Naive thymus-derived CD4-positive, alpha-beta T cell (primary cell): Measurements from ENCODE around the gene GNL1. TPM values are rescaled to one million over a fixed set of nuclear protein-coding genes. Genes with fewer than 3 reads are reported as not detected.

Experiments used
- ATAC-seq: fragments of 150-1000 bp; cut with Tn5 transposase; 2 replicates; pipeline ENCODE4 v1.10.0; 2021; ENCODE audit warnings: mild to moderate bottlenecking, moderate library complexity
- CTCF ChIA-PET: fragments of 350-600 bp; sonication (Branson Sonifier 250); formaldehyde crosslinking; loops from one replicate; lab custom pipeline; 2021; ENCODE audit warnings: antibody characterized with exemption; lab: Charles Lee
- POLR2A ChIA-PET: fragments of 350-600 bp; sonication (Branson Sonifier 250); formaldehyde crosslinking; loops from one replicate; lab custom pipeline; 2021; ENCODE audit warnings: antibody characterized with exemption, inconsistent platforms; lab: Charles Lee
- DNase-seq, 9 donors: peaks; one replicate each; pipeline versions ENCODE4 v3.0.0 to v3.0.0-alpha.2; 2020 to 2022; ENCODE audit warnings: mixed read lengths in 1 of 9
- H3K27ac ChIP-seq: one replicate; pipeline ENCODE4 v1.7.0; 2013; ENCODE audit warnings: mild to moderate bottlenecking, low read depth, low read length, moderate library complexity
- H3K27me3 ChIP-seq, 2 donors: one replicate each; pipeline ENCODE4 v1.7.0; 2013; ENCODE audit warnings: low read length in 2 of 2, mild to moderate bottlenecking in 2 of 2, moderate library complexity in 2 of 2; ENCODE audit not compliant: control insufficient read depth in 2 of 2, insufficient read depth in 2 of 2
- H3K36me3 ChIP-seq, 3 experiments: 1 replicate in 2 of 3; 2 replicates in 1 of 3; pipeline ENCODE4 v1.7.0; 2013; ENCODE audit warnings: low read length in 3 of 3, mild to moderate bottlenecking in 3 of 3, moderate library complexity in 1 of 3; ENCODE audit not compliant: insufficient read depth in 3 of 3, control insufficient read depth in 2 of 3
- H3K4me1 ChIP-seq, 2 donors: one replicate each; pipeline ENCODE4 v1.7.0; 2013; ENCODE audit warnings: low read length in 2 of 2, mild to moderate bottlenecking in 2 of 2, moderate library complexity in 1 of 2; ENCODE audit not compliant: control insufficient read depth in 2 of 2, insufficient read depth in 2 of 2
- H3K4me3 ChIP-seq: 2 replicates; pipeline ENCODE4 v1.7.0; 2013; ENCODE audit warnings: mild to moderate bottlenecking, low read length
- H3K9me3 ChIP-seq, 3 experiments: 1 replicate in 2 of 3; 2 replicates in 1 of 3; pipeline ENCODE4 v1.7.0; 2013; ENCODE audit warnings: low read length in 3 of 3; ENCODE audit not compliant: control insufficient read depth in 2 of 3
- H3K27ac Mint-ChIP-seq, 9 donors: one replicate each; pipeline ENCODE4 v1.8.0; 2020 to 2022; ENCODE audit warnings: mixed read lengths in 9 of 9, mild to moderate bottlenecking in 8 of 9, moderate library complexity in 5 of 9, inconsistent platforms in 2 of 9
- H3K27me3 Mint-ChIP-seq, 5 donors: one replicate each; pipeline ENCODE4 v1.8.0; 2021 to 2022; ENCODE audit warnings: mixed read lengths in 5 of 5, mild to moderate bottlenecking in 1 of 5
- H3K36me3 Mint-ChIP-seq, 5 donors: one replicate each; pipeline ENCODE4 v1.8.0; 2020 to 2022; ENCODE audit warnings: mixed read lengths in 5 of 5, mild to moderate bottlenecking in 3 of 5, inconsistent platforms in 1 of 5
- H3K4me1 Mint-ChIP-seq, 7 donors: one replicate each; pipeline ENCODE4 v1.8.0; 2020 to 2022; ENCODE audit warnings: mixed read lengths in 7 of 7, mild to moderate bottlenecking in 3 of 7, inconsistent platforms in 1 of 7
- H3K4me3 Mint-ChIP-seq, 10 donors: one replicate each; pipeline ENCODE4 v1.8.0; 2020 to 2022; ENCODE audit warnings: mild to moderate bottlenecking in 10 of 10, mixed read lengths in 10 of 10, moderate library complexity in 6 of 10, inconsistent platforms in 2 of 10
- H3K9me3 Mint-ChIP-seq, 11 donors: one replicate each; pipeline ENCODE4 v1.8.0; 2020 to 2022; ENCODE audit warnings: mixed read lengths in 11 of 11, mild to moderate bottlenecking in 4 of 11, inconsistent platforms in 1 of 11, moderate library complexity in 1 of 11
- intact Hi-C, 2 donors: fragments of 100-400 bp; cut with micrococcal nuclease; formaldehyde crosslinking; loops; one replicate each; pipeline ENCODE4 v1.15.1; 2023
- polyA plus RNA-seq, 2 donors: library from polyadenylated mRNA; unstranded; fragments of 300-500 nt; fragmentation: Illumina TruSeq; gene quantifications; one replicate each; pipeline ENCODE4 v1.2.3, GENCODE V29; 2021
- total RNA-seq, 6 experiments: library from RNA in 5 of 6; stranded (reverse) in 5 of 6; gene quantifications; 1 replicate in 5 of 6; 2 replicates in 1 of 6; pipeline ENCODE4 v1.2.3 and lab custom pipeline; 2021 to 2026

Gene GNL1, protein sequence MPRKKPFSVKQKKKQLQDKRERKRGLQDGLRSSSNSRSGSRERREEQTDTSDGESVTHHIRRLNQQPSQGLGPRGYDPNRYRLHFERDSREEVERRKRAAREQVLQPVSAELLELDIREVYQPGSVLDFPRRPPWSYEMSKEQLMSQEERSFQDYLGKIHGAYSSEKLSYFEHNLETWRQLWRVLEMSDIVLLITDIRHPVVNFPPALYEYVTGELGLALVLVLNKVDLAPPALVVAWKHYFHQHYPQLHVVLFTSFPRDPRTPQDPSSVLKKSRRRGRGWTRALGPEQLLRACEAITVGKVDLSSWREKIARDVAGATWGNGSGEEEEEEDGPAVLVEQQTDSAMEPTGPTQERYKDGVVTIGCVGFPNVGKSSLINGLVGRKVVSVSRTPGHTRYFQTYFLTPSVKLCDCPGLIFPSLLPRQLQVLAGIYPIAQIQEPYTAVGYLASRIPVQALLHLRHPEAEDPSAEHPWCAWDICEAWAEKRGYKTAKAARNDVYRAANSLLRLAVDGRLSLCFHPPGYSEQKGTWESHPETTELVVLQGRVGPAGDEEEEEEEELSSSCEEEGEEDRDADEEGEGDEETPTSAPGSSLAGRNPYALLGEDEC
- 100 to 1,000 TPM in 2 of 5 experiments, 10 to 100 TPM in 3; 56.0 to 190 (median 73.1) TPM for total RNA-seq
- 10 to 100 TPM; 27.7 to 29.6 TPM for polyA plus RNA-seq
- 261 reads per million, percentile 95 among the genes with 10 or more reads in this experiment for total RNA-seq (lab: John Stamatoyannopoulos, UW)

DNA sequence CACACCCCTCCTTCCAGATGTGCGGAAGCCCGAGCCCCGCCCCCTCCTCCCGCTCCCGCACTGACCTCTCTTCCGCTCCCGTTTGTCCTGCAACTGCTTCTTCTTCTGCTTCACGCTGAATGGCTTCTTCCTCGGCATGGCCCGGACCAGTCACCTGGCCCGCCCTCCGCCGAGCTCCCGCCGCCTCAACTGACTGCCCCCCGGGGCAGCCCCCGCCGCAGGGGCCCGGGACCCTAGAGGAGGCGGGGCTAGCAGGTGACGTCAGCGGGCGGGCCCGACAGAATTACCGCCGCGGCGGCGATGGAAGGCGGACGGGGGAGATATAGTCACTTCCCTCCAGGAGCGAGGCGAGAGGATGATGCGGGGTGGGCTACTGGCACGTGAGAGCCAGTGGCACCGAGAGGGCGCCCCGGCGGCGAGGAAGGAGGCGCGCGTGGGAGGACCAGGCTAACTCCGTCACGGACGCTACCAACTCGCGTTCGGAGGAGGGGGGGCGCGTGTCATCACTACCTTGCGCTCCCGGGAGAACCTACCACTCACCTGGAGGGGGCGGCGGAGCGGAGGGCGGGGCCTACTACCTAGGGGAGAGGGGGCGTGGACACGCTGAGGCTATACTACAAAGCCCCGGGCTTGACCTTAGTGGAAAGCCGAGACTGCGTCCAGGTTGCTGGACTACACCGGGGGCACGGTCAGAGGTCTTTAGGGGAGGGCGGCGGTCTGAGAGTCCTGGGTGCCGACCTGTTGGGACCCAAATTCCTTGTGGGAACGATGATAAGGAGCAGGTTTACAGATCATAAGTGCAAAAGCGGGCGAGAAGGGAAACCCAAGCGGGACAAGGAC, at the start of gene GNL1:
TSS of gene GNL1 (minus strand) at position 424 of the 840 bp plus-strand sequence. CDS start at position 138, 286 bp downstream.
- Histone ChIP-seq H3K4me1 (peaks cover 8 to 19% of the 10 kb centered on the region in 2 donors), H3K36me3 (peaks cover 0 to 47% (median 0%) of the 10 kb centered on the region in 3 experiments), H3K4me3 (peak within 1 kb of the TSS; percentile 97), H3K27ac (peak within 1 kb of the TSS; percentile 97), H3K9me3 (no peaks in the 10 kb centered on the region), H3K27me3 (no peaks in the 10 kb centered on the region)
- Mint-ChIP-seq H3K36me3 (peaks cover 4 to 25% (median 11%) of the 10 kb centered on the region in 5 donors), H3K9me3 (peaks cover 0 to 5% (median 0%) of the 10 kb centered on the region in 11 donors), H3K4me3 (peak within 1 kb of the TSS; percentile 92 to 100 (median 98)), H3K27me3 (no peaks in the 10 kb centered on the region), H3K4me1 (peaks cover 25 to 58% (median 45%) of the 10 kb centered on the region in 7 donors), H3K27ac (peak within 1 kb of the TSS; percentile 98 to 100 (median 99))
- DNase-seq = peak; percentile 95 to 99 (median 99)
- intact Hi-C loops = loop anchor here (1.0 to 5.0 kb wide), 18 partner anchors 12 to 1066 kb away; partner anchors contain the start of genes ABCF1 (in 2 of the 2), HLA-E (in 2 of the 2), MRPS18B (in 2 of the 2) and PPP1R10 (in 2 of the 2)
- ChIA-PET CTCF (interaction anchor here (0.5 to 5.1 kb wide), 6 partner anchors 10 to 97 kb away, joined by 3 to 41 read pairs (median 4); no protein-coding TSS in a partner anchor), POLR2A (interaction anchor here (0.9 to 7.0 kb wide), 20 partner anchors 8 to 126 kb away, joined by 3 to 108 read pairs (median 4); partner anchors contain the start of genes ABCF1, MRPS18B and PPP1R10)
- ATAC-seq = peak; percentile 94

DNA sequence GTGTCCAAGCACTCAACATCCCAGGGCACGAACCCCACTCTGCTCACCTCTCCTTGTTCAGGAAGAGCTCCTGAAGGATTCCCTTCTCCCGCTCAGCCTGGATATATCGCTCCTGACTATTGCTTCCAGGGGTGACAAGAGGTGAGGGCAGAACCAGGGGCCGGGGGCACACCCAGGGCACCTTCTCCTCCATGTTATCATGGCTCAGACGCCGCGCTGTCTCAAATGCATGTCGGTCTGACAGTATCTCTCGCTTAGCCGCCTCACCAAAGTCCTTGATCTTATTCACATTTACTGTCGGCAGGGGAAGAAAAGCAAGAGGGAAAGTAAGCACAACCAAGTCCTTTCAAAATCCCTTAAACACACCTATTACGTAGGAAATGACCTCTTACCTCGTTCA, 47.7 kb upstream of the GNL1 start:
- POLR2A ChIA-PET = interaction anchor here (1.0 to 11.1 kb wide), 3 partner anchors 10 to 33 kb away, joined by 3 to 189 read pairs (median 14); partner anchors contain the start of genes ABCF1, MRPS18B and PPP1R10
- ATAC-seq = no peak

DNA sequence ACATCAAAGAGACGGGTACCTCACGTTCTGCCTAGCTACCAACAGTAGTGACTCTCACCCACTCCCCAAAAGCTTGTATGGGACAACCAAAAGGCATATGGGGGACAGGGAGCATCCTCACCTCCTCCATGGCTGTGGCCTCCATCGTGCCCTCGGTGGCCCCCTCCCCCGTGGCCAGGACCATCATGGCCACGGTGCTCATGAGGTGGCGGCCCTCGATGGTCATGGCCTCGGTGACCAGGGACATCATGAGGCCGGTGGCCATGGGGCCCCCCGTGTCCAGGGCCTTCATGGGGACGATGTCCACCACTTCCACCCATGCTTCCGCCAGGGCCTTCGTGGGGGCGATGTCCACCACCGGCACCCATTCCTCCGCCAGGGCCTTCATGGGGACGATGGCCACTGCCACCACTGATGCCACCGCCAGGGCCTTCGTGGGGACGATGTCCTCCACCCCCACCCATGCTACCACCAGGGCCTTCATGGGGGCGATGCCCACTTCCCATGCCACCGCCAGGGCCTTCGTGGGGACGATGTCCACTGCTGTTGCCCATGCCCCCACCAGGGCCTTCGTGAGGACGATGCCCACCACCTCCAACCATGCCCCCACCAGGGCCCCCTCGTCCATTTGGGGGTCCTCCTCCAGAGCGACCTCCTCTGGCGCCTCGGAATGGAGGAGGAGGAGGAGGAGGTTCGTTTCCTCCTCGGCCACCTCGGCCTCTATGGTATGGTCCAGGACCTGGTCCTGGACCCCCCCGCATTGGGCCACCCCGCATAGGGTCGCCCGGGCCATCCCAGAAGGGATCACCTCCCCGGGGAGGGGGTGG, 45.7 kb upstream of the GNL1 start:
- H3K4me1 ChIP-seq = peaks cover 2 to 5% of the 10 kb centered on the region in 2 donors
- H3K27me3 ChIP-seq = no peaks in the 10 kb centered on the region
- Mint-ChIP-seq H3K27me3 (no peaks in the 10 kb centered on the region), H3K27ac (peak overlapping the region in 5 of 9 donors; percentile 32 to 85 (median 79)), H3K36me3 (peaks cover 26 to 49% (median 38%) of the 10 kb centered on the region in 5 donors), H3K9me3 (no peaks in the 10 kb centered on the region), H3K4me1 (peaks cover 19 to 46% (median 30%) of the 10 kb centered on the region in 7 donors), H3K4me3 (no peak overlapping the region)
- H3K36me3 ChIP-seq = peaks cover 46 to 68% (median 49%) of the 10 kb centered on the region in 3 experiments
- no peak overlapping the region for H3K4me3 ChIP-seq
- POLR2A ChIA-PET = interaction anchor here (0.6 to 11.1 kb wide), 5 partner anchors 8 to 117 kb away, joined by 3 to 189 read pairs (median 3); no protein-coding TSS in a partner anchor
- peak overlapping the region; percentile 47 for H3K27ac ChIP-seq
- ATAC-seq (no peak), DNase-seq (no peak)
- CTCF ChIA-PET = interaction anchor here (0.7 to 2.0 kb wide), 4 partner anchors 9 to 1364 kb away, joined by 3 to 13 read pairs (median 4); no protein-coding TSS in a partner anchor
- H3K9me3 ChIP-seq = no peaks in the 10 kb centered on the region
- intact Hi-C loops = loop anchor here in 1 of 2 donors (2.0 kb wide), 1 partner anchor 13 kb away; no protein-coding TSS in a partner anchor

More for the DNA sequence above, 47.7 kb upstream of the GNL1 start:
- H3K36me3 ChIP-seq = peaks cover 53 to 83% (median 58%) of the 10 kb centered on the region in 3 experiments
- peaks cover 0 to 5% of the 10 kb centered on the region in 2 donors for H3K4me1 ChIP-seq
- Mint-ChIP-seq H3K36me3 (peaks cover 33 to 61% (median 45%) of the 10 kb centered on the region in 5 donors), H3K27ac (peak overlapping the region in 7 of 9 donors; percentile 8 to 68 (median 60)), H3K27me3 (no peaks in the 10 kb centered on the region), H3K9me3 (no peaks in the 10 kb centered on the region), H3K4me1 (peaks cover 22 to 51% (median 37%) of the 10 kb centered on the region in 7 donors), H3K4me3 (no peak overlapping the region)
- H3K27me3 ChIP-seq = no peaks in the 10 kb centered on the region
- H3K4me3 ChIP-seq = no peak overlapping the region
- no peak overlapping the region for H3K27ac ChIP-seq
- CTCF ChIA-PET = interaction anchor here (0.5 to 1.6 kb wide), 4 partner anchors 63 to 121 kb away, joined by 3 to 6 read pairs (median 4); no protein-coding TSS in a partner anchor
- no peak for DNase-seq
- no peaks in the 10 kb centered on the region for H3K9me3 ChIP-seq
- intact Hi-C loops = no loop called here

DNA sequence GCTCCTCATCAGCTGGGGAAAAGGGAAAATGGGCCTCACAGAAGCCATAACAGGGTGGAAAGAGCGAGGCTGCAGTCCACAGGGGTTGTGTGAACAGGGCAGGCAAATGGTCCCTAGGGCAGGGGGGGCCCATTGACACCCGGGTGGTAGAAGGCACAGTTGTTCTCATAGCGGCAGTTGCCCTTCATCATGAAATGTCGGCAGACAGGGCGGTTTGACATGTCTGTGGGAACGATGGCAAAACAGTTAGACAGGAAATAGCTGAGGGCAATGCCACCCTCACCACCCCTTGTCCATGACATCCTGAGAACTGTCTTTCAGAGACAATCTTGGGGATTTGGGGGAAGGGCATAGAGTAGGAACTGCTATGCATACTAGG, 45.1 kb upstream of the GNL1 start:
- intact Hi-C loops = loop anchor here in 1 of 2 donors (2.0 kb wide), 1 partner anchor 13 kb away; no protein-coding TSS in a partner anchor
- Histone ChIP-seq H3K4me1 (peaks cover 3 to 5% of the 10 kb centered on the region in 2 donors), H3K4me3 (no peak overlapping the region), H3K27me3 (no peaks in the 10 kb centered on the region), H3K36me3 (peaks cover 40 to 62% (median 44%) of the 10 kb centered on the region in 3 experiments), H3K27ac (peak overlapping the region; percentile 47), H3K9me3 (no peaks in the 10 kb centered on the region)
- Mint-ChIP-seq H3K36me3 (peaks cover 22 to 45% (median 36%) of the 10 kb centered on the region in 5 donors), H3K9me3 (no peaks in the 10 kb centered on the region), H3K4me3 (no peak overlapping the region), H3K27ac (peak overlapping the region in 8 of 9 donors; percentile 32 to 85 (median 78)), H3K27me3 (no peaks in the 10 kb centered on the region), H3K4me1 (peaks cover 19 to 41% (median 28%) of the 10 kb centered on the region in 7 donors)
- ATAC-seq (peak; percentile 45), DNase-seq (peak in 1 of 9 donors; percentile 9)
- CTCF ChIA-PET = interaction anchor here (0.7 to 8.1 kb wide), 5 partner anchors 9 to 1365 kb away, joined by 3 to 104 read pairs (median 4); no protein-coding TSS in a partner anchor
- POLR2A ChIA-PET = interaction anchor here (0.6 to 11.1 kb wide), 6 partner anchors 9 to 118 kb away, joined by 3 to 189 read pairs (median 8); no protein-coding TSS in a partner anchor
